Ammon's horn (tissue), 1 donor: Measurements from ENCODE around the gene STT3B.
A peak's percentile ranks its signal among the peaks of the same experiment; 100 is the strongest.
"Not testable (repeated sequence)": the region's sequence is repeated elsewhere in the genome, so short reads cannot be mapped to it uniquely, and the experiment has no call there.

ENCODE experiments used
- DNase-seq: peaks from one replicate; pipeline ENCODE4 v3.0.0-alpha.2; 2016; ENCODE audit warnings: low spot score

STT3B gene

DNA sequence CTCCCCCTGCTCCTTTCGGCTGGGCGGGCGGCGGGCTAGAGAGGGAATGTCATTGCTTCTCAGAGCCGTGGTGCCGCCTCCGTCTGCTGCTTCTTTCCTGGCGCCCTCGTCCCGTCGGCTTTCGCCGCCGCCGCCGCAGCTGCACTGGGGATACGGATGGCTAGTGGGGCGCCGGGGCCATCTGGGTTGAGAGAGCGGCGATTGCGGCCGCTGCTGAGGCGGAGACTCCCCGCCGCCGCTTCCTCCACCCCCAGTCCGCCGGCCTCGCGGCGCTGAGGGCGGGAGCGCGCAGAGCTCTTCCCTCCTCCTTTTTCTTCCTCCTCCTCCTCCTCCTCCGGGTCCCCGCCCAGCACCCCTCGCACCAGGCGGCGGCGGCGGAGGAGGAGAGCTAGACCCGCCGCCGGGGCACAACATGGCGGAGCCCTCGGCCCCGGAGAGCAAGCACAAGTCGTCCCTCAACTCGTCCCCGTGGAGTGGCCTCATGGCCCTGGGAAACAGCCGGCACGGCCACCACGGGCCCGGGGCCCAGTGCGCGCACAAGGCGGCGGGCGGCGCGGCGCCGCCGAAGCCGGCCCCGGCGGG, at the start of gene STT3B:
Gene STT3B (plus strand): TSS at position 339 of the 582 bp plus-strand sequence. CDS start 74 bp downstream, at position 413.
- DNase-seq = no peak

DNA sequence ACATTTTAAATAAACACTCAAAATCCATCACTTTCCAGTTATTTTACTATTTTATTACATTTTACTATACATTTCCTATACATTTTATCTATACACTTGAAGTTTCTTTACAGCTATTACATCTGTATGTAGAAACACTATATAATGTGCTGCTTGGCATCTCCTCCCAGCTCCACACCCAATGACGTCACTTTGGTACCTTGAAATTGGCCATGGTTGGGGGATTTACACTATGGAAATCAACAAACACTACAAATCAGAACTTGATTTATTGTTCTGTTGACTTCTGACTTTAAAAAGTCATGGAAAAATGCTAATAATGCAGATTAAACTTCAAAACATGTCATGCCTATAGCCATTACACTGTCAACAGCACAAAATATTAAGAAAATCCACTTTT, 48.9 kb upstream of the STT3B start:
- no peak for DNase-seq

GRCh38 chr3:31485196-31485595, 47.5 kb upstream of the STT3B start:
- no peak for DNase-seq

GRCh38 chr3:31486865-31487533, 45.7 kb upstream of the STT3B start:
- no peak for DNase-seq

GRCh38 chr3:31488475-31489017, 44.2 kb upstream of the STT3B start:
- no peak for DNase-seq

GRCh38 chr3:31490502-31490901, 42.2 kb upstream of the STT3B start:
- no peak for DNase-seq

DNA sequence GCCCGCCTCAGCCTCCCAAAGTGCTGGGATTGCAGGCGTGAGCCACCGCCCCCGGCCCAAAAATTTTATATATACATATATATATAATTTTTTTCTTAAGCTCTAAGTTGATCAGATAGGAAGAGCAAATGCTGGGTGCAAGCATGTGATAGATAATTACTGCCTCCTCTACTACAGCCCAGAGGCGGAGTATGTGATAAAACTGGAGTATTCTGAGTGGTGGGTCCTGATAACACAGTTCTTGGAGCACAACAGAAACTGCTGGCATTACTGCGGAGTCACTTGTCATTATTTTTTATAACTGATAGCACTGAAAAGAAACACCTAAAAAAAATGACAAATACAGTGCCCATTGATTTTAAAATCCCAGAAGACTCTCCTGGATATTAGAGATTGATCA, 41.1 kb upstream of the STT3B start:
- no peak for DNase-seq

- DNase-seq = no peak
These were observed 39.6 kb upstream of the STT3B start for GRCh38 chr3:31493149-31493548.

- peak; percentile 9 for DNase-seq
These were observed 36.6 kb upstream of the STT3B start for GRCh38 chr3:31495971-31496665.

DNA sequence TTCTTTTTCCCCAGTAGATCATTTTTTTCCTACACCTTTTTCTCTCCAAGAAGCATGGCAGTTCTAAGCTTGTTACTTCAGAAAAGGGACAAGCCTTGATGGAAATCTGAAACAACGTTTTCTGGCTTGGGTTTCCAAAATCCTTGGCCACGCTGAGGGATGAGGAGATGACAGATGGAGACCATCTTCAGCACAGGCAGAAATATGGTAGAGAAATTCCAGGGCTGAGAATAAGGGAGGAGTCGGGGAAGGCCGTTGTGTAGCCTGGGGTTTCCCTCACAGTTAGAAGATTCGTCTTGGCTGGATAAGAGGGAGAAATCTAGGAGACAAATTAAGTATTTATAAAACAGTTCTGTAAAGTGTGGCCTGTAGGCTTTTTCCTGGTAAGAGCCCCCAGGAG, 33.9 kb upstream of the STT3B start:
- no peak for DNase-seq

DNA sequence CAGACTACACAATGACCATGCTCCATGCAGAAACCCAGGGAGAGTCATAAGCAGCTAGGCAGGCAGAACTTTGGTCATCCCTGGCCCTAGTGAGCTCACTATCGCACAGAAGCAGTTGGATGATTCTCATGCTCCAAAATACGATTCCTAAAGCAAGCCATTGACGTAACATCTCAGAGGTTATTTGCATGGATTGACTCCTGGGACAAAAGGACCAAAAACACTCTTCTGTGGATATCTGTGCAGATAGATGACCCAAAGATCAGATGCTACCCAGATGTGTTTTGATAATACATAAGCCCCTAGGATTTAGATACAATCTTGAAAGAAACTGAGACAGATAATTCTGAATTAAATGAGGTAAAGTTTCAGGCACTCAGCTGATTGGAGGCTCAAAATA, 33.4 kb upstream of the STT3B start:
- DNase-seq = no peak

DNA sequence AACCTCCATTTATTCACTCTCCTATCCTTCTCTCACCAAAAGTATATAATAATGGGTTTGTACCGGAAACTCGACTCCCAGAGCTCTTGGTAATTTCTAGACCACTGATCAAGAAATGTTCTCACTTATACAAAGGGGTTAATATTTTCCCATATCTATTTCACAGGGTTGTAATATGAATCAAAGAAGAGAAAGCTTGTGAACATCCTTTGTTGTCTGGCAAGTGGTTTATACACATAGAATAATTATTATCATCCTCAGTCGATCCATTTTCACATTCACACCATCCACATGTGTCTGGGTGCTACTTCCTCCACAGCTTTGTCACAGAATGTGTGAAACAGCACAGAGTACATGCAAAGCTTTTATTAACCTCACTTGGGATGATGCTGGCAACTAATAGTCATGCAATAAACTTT, 29.9 kb upstream of the STT3B start:
- no peak for DNase-seq

DNA sequence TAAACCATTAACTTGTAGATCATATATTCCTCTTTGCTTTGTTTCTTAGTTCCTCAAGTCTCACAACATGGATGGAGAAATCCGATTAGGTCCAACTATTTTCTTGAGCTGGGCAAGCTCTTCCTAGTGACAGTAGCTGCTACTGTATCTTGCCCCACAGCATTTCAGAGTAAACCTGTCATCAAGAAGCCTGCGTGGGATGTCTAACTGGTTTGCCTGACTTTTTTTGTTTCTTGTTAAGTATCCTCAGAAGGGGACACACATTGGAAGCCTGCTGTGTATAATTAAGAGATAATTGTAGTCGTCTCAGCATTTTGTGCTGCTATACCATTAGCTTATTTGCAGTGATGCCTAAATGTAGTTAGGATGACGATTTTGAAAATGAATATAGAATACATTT, 29.3 kb upstream of the STT3B start:
- no peak for DNase-seq

GRCh38 chr3:31504230-31504629, 28.5 kb upstream of the STT3B start:
- no peak for DNase-seq

DNA sequence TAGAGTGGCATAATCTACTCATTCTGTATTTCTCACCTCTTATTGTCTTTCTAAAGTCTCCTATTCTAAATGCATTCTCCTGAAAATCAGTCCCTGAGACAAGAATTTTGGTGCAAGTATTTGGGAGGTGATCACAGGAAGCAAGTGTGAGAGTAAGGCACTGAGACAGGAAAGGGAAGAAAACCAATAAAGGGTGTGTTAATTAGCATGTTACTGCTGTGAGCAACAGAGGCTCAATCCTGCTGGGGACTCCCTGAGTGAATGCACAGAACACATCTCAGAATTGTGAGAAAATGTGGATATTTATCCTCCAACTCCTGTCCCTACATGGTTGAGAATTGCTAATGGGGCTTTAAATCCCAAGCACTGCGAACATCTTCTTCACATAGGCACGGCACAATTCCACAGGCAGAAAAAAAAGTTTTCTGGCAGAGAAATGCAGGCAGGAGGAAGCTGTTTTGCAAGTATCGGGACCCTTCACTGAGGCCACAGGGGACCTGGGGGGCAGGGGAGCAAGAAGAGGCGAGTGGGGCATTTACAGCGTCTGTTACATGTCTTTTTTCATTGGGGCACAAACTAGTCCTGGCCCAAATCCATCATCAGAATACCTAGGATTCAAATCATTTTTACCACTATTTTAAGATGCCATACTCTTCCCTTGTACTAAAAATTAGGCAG, 27.2 kb upstream of the STT3B start:
- DNase-seq = no peak

DNA sequence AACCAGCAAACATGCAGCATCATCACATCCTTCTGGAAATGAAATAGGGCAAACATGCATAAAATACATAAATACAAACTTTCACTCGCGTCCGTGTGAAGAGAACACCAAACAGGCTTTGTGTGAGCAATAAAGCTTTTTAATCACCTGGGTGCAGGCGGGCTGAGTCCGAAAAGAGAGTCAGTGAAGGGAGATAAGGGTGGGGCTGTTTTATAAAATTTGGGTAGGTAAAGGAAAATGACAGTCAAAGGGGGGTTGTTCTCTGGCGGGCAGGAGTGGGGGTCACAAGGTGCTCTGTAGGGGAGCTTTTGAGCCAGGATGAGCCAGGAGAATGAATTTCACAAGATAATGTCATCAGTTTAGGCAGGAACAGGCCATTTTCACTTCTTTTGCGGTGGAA, 26.2 kb upstream of the STT3B start:
- DNase-seq = not testable (repeated sequence)

DNA sequence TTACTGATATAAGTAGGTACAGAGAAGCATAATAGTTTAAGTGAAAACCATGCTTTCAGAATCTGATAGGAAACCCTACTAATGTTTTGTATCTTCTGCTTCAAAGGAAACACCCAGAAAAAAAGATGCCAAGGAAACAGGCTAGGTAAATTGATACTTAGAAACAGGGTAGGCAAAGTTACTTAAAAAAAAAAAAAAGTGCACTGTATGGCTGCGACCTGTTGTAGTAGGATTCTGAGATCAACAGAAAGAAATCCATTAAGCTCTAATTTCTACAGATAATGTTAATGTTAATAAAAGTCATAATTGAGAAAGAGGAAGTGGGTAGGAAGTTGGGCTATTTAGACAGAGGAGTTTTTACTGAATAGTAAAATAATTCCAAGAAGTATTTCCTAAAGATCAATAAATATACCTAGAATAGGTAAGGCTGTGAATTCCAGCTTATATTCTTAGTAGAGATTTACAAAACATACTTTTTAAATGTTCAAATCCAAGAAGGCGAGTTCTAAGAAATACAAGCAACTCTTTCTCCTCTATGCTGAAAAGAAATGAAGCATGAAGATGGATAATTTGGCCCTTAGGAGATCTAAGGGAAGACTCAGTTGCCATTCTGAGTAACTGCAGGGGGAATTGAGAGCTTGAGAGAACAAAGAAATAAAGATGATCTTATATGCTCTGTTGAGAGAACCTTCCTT, 24.1 kb upstream of the STT3B start:
- DNase-seq = no peak

DNA sequence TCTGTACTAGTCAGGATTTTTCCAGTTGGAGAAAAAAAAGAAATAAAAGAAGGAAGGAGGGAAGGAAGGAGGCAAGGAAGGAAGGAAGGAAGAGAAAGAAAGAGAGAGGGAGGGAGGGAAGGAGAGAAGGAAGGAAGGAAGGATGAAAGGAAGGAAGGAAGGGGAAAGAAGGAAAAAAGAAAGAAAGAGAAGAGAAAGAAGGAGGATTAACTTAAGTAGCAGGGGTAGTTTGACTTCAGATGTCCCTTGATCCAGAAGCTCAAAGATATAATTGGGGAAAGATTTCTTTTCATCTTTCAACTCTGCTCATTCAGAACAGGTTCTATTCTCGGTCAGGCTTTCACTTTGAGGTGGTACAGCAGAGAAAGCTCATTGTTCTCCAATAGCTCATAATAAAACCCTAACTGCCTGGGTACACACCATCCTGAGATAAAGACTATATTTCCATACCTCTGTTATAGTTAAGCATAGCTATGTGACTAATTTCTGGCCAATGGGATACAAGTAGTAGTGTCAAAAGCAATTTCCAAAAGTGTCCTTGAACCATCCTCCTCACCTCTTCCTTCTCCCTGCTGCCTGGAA, 23.5 kb upstream of the STT3B start:
- no peak for DNase-seq

GRCh38 chr3:31514570-31514969, 18.2 kb upstream of the STT3B start:
- DNase-seq = no peak

- DNase-seq = no peak
These were observed 17.0 kb upstream of the STT3B start for GRCh38 chr3:31515486-31516284.

DNA sequence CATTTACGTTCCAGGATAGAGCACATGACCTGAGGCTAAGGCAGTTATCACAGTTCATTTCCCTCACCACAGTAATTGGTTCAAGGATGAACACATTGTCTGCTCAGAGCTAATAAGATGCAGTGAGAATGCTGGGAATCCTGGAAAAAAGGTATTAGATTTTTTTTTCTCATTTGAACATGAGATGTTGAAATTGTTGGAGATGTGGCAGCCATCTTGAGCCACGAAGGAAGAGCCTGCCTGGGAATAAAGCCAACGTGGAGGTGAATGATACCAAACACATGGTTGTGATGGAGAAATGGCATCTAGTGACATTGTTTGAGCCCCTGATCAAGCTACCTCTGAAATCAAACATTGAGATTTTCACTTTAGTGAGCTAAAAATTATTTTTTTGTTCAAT, 16.0 kb upstream of the STT3B start:
- no peak for DNase-seq
